Hepatocyte (in vitro differentiated cells): ENCODE results near the gene MACROD2.

Experiments used
- CTCF ChIP-seq: fragments of 200-600 bp; sonication (generic); IDR thresholded peaks from 2 replicates; pipeline ENCODE4 v1.5.1; 2016; ENCODE audit warnings: antibody characterized with exemption, mild to moderate bottlenecking; ENCODE audit not compliant: poor library complexity
- EZH2 ChIP-seq: fragments of 200-600 bp; sonication (generic); IDR thresholded peaks from 2 replicates; pipeline ENCODE4 v1.6.1; 2016; ENCODE audit warnings: antibody characterized with exemption, mild to moderate bottlenecking, borderline replicate concordance

GRCh38 chr20:14235355-14235754 lies 240.0 kb downstream of the MACROD2 start:
- TF ChIP-seq CTCF (no peak), EZH2 (no peak)
